H9 (cell line): ENCODE results near the gene ANKRD11. TPM values are rescaled to one million over a fixed set of nuclear protein-coding genes. Genes with fewer than 3 reads are reported as not detected.

Experiments used
- DNase-seq: peaks from one replicate; pipeline ENCODE4 v3.0.0-alpha.2; 2017
- H2AFZ ChIP-seq: one replicate; pipeline ENCODE4 v1.6.1; 2013; ENCODE audit warnings: mild to moderate bottlenecking, low read length, control low read depth, moderate library complexity
- H2AK5ac ChIP-seq: 2 replicates; pipeline ENCODE4 v1.6.1; 2013; ENCODE audit warnings: low read length, control low read depth, mixed read lengths; ENCODE audit not compliant: insufficient read length
- H2BK120ac ChIP-seq: one replicate; pipeline ENCODE4 v1.6.1; 2013; ENCODE audit warnings: low read depth, mild to moderate bottlenecking, low read length, control low read depth, inconsistent platforms; ENCODE audit not compliant: poor library complexity, severe bottlenecking
- H2BK12ac ChIP-seq: 2 replicates; pipeline ENCODE4 v1.6.1; 2013; ENCODE audit warnings: low read length, control low read depth, mixed read lengths, low read depth; ENCODE audit not compliant: insufficient read length
- H2BK15ac ChIP-seq: 2 replicates; pipeline ENCODE4 v1.6.1; 2013; ENCODE audit warnings: low read depth, low read length, control low read depth
- H2BK20ac ChIP-seq: one replicate; pipeline ENCODE4 v1.6.1; 2013; ENCODE audit warnings: low read depth, mild to moderate bottlenecking, low read length, control low read depth, inconsistent platforms; ENCODE audit not compliant: poor library complexity, severe bottlenecking
- H2BK5ac ChIP-seq: 2 replicates; pipeline ENCODE4 v1.6.1; 2013; ENCODE audit warnings: low read length, control low read depth, mixed read lengths; ENCODE audit not compliant: insufficient read length
- H3K14ac ChIP-seq: 2 replicates; pipeline ENCODE4 v1.6.1; 2013; ENCODE audit warnings: low read length, control low read depth; ENCODE audit not compliant: insufficient read depth
- H3K18ac ChIP-seq: 2 replicates; pipeline ENCODE4 v1.6.1; 2013; ENCODE audit warnings: low read depth, mild to moderate bottlenecking, mixed read lengths, low read length, control low read depth; ENCODE audit not compliant: insufficient read length
- H3K23ac ChIP-seq: 2 replicates; pipeline ENCODE4 v1.6.1; 2013; ENCODE audit warnings: low read length, control low read depth, mixed read lengths, low read depth; ENCODE audit not compliant: insufficient read length
- H3K23me2 ChIP-seq: 2 replicates; pipeline ENCODE4 v1.6.1; 2013; ENCODE audit warnings: low read depth, mild to moderate bottlenecking, mixed read lengths, low read length, control low read depth; ENCODE audit not compliant: insufficient read length, poor library complexity, severe bottlenecking
- H3K27ac ChIP-seq: 2 replicates; pipeline ENCODE4 v1.5.1; 2013; ENCODE audit warnings: low read length, control low read depth, mixed read lengths, low read depth; ENCODE audit not compliant: insufficient read length
- H3K27me3 ChIP-seq: 2 replicates; pipeline ENCODE4 v1.6.1; 2013; ENCODE audit warnings: low read length, control low read depth, inconsistent platforms; ENCODE audit not compliant: insufficient read depth
- H3K4ac ChIP-seq: 2 replicates; pipeline ENCODE4 v1.6.1; 2013; ENCODE audit warnings: low read depth, mild to moderate bottlenecking, control low read depth, inconsistent platforms, low read length, moderate library complexity
- H3K4me1 ChIP-seq: 2 replicates; pipeline ENCODE4 v1.6.1; 2013; ENCODE audit warnings: low read length, control low read depth, inconsistent platforms; ENCODE audit not compliant: insufficient read depth
- H3K4me2 ChIP-seq: 2 replicates; pipeline ENCODE4 v1.6.1; 2013; ENCODE audit warnings: low read length, control low read depth, mixed read lengths; ENCODE audit not compliant: insufficient read length, insufficient read depth
- H3K56ac ChIP-seq: 2 replicates; pipeline ENCODE4 v1.6.1; 2013; ENCODE audit warnings: low read depth, mild to moderate bottlenecking, mixed read lengths, low read length, control low read depth; ENCODE audit not compliant: insufficient read length
- H3K79me1 ChIP-seq: 2 replicates; pipeline ENCODE4 v1.6.1; 2013; ENCODE audit warnings: low read depth, mild to moderate bottlenecking, moderate library complexity, low read length, control low read depth, inconsistent platforms; ENCODE audit not compliant: insufficient read depth, poor library complexity, severe bottlenecking
- H3K79me2 ChIP-seq: 2 replicates; pipeline ENCODE4 v1.6.1; 2013; ENCODE audit warnings: low read length, control low read depth, inconsistent platforms; ENCODE audit not compliant: insufficient read depth
- H3K9ac ChIP-seq: 2 replicates; pipeline ENCODE4 v1.6.1; 2013; ENCODE audit warnings: low read length, control low read depth, mixed read lengths; ENCODE audit not compliant: insufficient read length; ENCODE audit errors: extremely low read depth
- H3K9me3 ChIP-seq: one replicate; pipeline ENCODE4 v1.6.1; 2013; ENCODE audit warnings: low read depth, low read length, inconsistent platforms; ENCODE audit not compliant: control insufficient read depth
- H3T11ph ChIP-seq: one replicate; pipeline ENCODE4 v1.6.1; 2013; ENCODE audit warnings: mild to moderate bottlenecking, low read length, control low read depth, inconsistent platforms
- H4K20me1 ChIP-seq: one replicate; pipeline ENCODE4 v1.6.1; 2013; ENCODE audit not compliant: control insufficient read depth, insufficient read length, insufficient read depth
- H4K5ac ChIP-seq: 2 replicates; pipeline ENCODE4 v1.6.1; 2013; ENCODE audit warnings: low read depth, mild to moderate bottlenecking, mixed read lengths, low read length, control low read depth; ENCODE audit not compliant: insufficient read length
- H4K8ac ChIP-seq: replicated peaks from 2 replicates; pipeline ENCODE4 v1.6.1; 2013; ENCODE audit warnings: low read length, control low read depth, mixed read lengths, low read depth; ENCODE audit not compliant: insufficient read length
- H4K91ac ChIP-seq: 2 replicates; pipeline ENCODE4 v1.6.1; 2013; ENCODE audit warnings: low read depth, mild to moderate bottlenecking, moderate library complexity, mixed read lengths, low read length, control low read depth; ENCODE audit not compliant: insufficient read length
- H3K27ac Mint-ChIP-seq, 3 experiments: 2 replicates in 2 of 3; 3 replicates in 1 of 3; pipeline ENCODE4 v1.8.0; 2020 to 2021; ENCODE audit warnings: mixed read lengths in 3 of 3, mild to moderate bottlenecking in 1 of 3, moderate library complexity in 1 of 3
- H3K27me3 Mint-ChIP-seq: 2 replicates; pipeline ENCODE4 v1.8.0; 2021; ENCODE audit warnings: low read depth, mild to moderate bottlenecking, moderate library complexity, mixed read lengths
- H3K36me3 Mint-ChIP-seq, 3 experiments: 2 replicates in 2 of 3; 3 replicates in 1 of 3; pipeline ENCODE4 v1.8.0; 2020 to 2021; ENCODE audit warnings: low read depth in 3 of 3, mixed read lengths in 3 of 3; ENCODE audit not compliant: insufficient read depth in 1 of 3
- H3K4me1 Mint-ChIP-seq, 2 experiments: 2 replicates each; pipeline ENCODE4 v1.8.0; 2020; ENCODE audit warnings: mixed read lengths in 2 of 2
- H3K4me3 Mint-ChIP-seq, 2 experiments: 2 replicates in 1 of 2; 3 replicates in 1 of 2; pipeline ENCODE4 v1.8.0; 2020 to 2021; ENCODE audit warnings: mild to moderate bottlenecking in 2 of 2, mixed read lengths in 2 of 2, moderate library complexity in 1 of 2
- H3K9me3 Mint-ChIP-seq, 2 experiments: 2 replicates in 1 of 2; 3 replicates in 1 of 2; pipeline ENCODE4 v1.8.0; 2020; ENCODE audit warnings: mild to moderate bottlenecking in 2 of 2, mixed read lengths in 2 of 2, moderate library complexity in 1 of 2
- CTCF ChIP-seq: fragments of 200-600 bp; sonication (generic); conservative IDR thresholded peaks from 3 replicates; pipeline ENCODE4 v1.8.0; 2021; ENCODE audit warnings: antibody characterized with exemption, mild to moderate bottlenecking
- WGBS: extraction: QIAGEN DNeasy Blood & Tissue Kit; methylation state at CpG from one replicate; pipeline ENCODE4 v1.1.7; 2013; ENCODE audit warnings: missing lambda C conversion rate, low lambda C conversion rate, mixed read lengths; ENCODE audit not compliant: insufficient read length; ENCODE audit errors: extremely low coverage; 5-methylcytosine and 5-hydroxymethylcytosine counted together
- total RNA-seq: library from RNA; stranded (reverse); gene quantifications from 2 replicates; pipeline ENCODE4 v1.2.1, GENCODE V29; 2021

Gene ANKRD11
- total RNA-seq, 1 experiment from 2014 or later = 181 TPM

GRCh38 chr16:89375686-89376085 lies 114.7 kb downstream of the ANKRD11 start:
- WGBS = no CpG with 5 or more reads among the region's 10 CpGs
- Histone ChIP-seq H4K91ac (no peak overlapping the region), H2BK15ac (no peak overlapping the region), H2BK5ac (no peak overlapping the region), H4K5ac (no peak overlapping the region), H3K23me2 (no peaks in the 10 kb centered on the region), H3K4ac (no peak overlapping the region), H3K18ac (no peak overlapping the region), H3K9ac (no peak overlapping the region), H3K27ac (no peak overlapping the region), H3K4me2 (no peak overlapping the region), H2AFZ (no peak overlapping the region), H3K79me1 (no peaks in the 10 kb centered on the region), H3K23ac (no peak overlapping the region), H4K20me1 (peaks cover 3% of the 10 kb centered on the region), H3K79me2 (peaks cover 84% of the 10 kb centered on the region), H2BK12ac (no peak overlapping the region), H3K27me3 (no peaks in the 10 kb centered on the region), H3K56ac (no peak overlapping the region), H3K9me3 (no peaks in the 10 kb centered on the region), H3K4me1 (peaks cover 2% of the 10 kb centered on the region; the same call in 1 of the 2 replicates), H2AK5ac (no peak overlapping the region), H4K8ac (no peak overlapping the region), H3T11ph (no peak overlapping the region), H2BK120ac (no peak overlapping the region), H2BK20ac (no peak overlapping the region), H3K14ac (no peak overlapping the region)
- Mint-ChIP-seq H3K9me3 (no peaks in the 10 kb centered on the region), H3K4me1 (peaks cover 50 to 62% of the 10 kb centered on the region in 2 experiments), H3K36me3 (peaks cover 3 to 5% (median 4%) of the 10 kb centered on the region in 3 experiments; a peak in 5 of 7 replicates), H3K27ac (peak overlapping the region in 1 of 3 experiments; percentile 54; a peak in 4 of 7 replicates), H3K27me3 (no peaks in the 10 kb centered on the region), H3K4me3 (no peak overlapping the region)
- no peak for DNase-seq
- no peak for TF ChIP-seq CTCF
